ENCODE measurements around the gene ZBTB7C.

The ZBTB7C gene

GRCh38 chr18:48116873-48117630, 292.1 kb downstream of the ZBTB7C start:
- DNase-seq (ENCODE audit: low spot score), result no peak

GRCh38 chr18:48116017-48116416, 293.2 kb downstream of the ZBTB7C start:
- DNase-seq (ENCODE audit: low spot score), result no peak

- no peak for DNase-seq (ENCODE audit: low spot score)
Observed at GRCh38 chr18:48113691-48114090, 295.5 kb downstream of the ZBTB7C start.

GRCh38 chr18:48111587-48111986, 297.6 kb downstream of the ZBTB7C start:
- DNase-seq (ENCODE audit: low spot score), result no peak

GRCh38 chr18:48110797-48111196, 298.4 kb downstream of the ZBTB7C start:
- no peak for DNase-seq (ENCODE audit: low spot score)

GRCh38 chr18:48109961-48110493, 299.2 kb downstream of the ZBTB7C start:
- no peak for DNase-seq (ENCODE audit: low spot score)

GRCh38 chr18:48108136-48108535, 301.0 kb downstream of the ZBTB7C start:
- DNase-seq (ENCODE audit: low spot score), result no peak

GRCh38 chr18:48106976-48107781, 302.0 kb downstream of the ZBTB7C start:
- DNase-seq (ENCODE audit: low spot score), result no peak

GRCh38 chr18:48106498-48106897, 302.7 kb downstream of the ZBTB7C start:
- no peak for DNase-seq (ENCODE audit: low spot score)

- no peak for DNase-seq (ENCODE audit: low spot score)
Observed at GRCh38 chr18:48105317-48105716, 303.9 kb downstream of the ZBTB7C start.

- DNase-seq (ENCODE audit: low spot score), result no peak
Observed at GRCh38 chr18:48104705-48105104, 304.5 kb downstream of the ZBTB7C start.

GRCh38 chr18:48100651-48101165, 308.5 kb downstream of the ZBTB7C start:
- no peak for DNase-seq (ENCODE audit: low spot score)

- DNase-seq (ENCODE audit: low spot score), result no peak
Observed at GRCh38 chr18:48100165-48100575, 309.0 kb downstream of the ZBTB7C start.

- no peak for DNase-seq (ENCODE audit: low spot score)
Observed at GRCh38 chr18:48099481-48100164, 309.6 kb downstream of the ZBTB7C start.

- no peak for DNase-seq (ENCODE audit: low spot score)
Observed at GRCh38 chr18:48098538-48098937, 310.6 kb downstream of the ZBTB7C start.

GRCh38 chr18:48098007-48098406, 311.2 kb downstream of the ZBTB7C start:
- DNase-seq (ENCODE audit: low spot score), result no peak

GRCh38 chr18:48095726-48096125, 313.5 kb downstream of the ZBTB7C start:
- DNase-seq (ENCODE audit: low spot score), result no peak

- DNase-seq (ENCODE audit: low spot score), result no peak
Observed at GRCh38 chr18:48093104-48093503, 316.1 kb downstream of the ZBTB7C start.

GRCh38 chr18:48091869-48092497, 317.2 kb downstream of the ZBTB7C start:
- DNase-seq (ENCODE audit: low spot score), result no peak

- no peak for DNase-seq (ENCODE audit: low spot score)
Observed at GRCh38 chr18:48090702-48091101, 318.5 kb downstream of the ZBTB7C start.

GRCh38 chr18:48090021-48090420, 319.2 kb downstream of the ZBTB7C start:
- DNase-seq (ENCODE audit: low spot score), result no peak
